Activated CD4-positive, alpha-beta T cell treated with anti-CD3 and anti-CD28 coated beads, Interleukin-2, amount 50 U/mL, for 48 hours (primary cell): ENCODE results near the gene TOMM6.
"Not testable (repeated sequence)": the region's sequence is repeated elsewhere in the genome, so short reads cannot be mapped to it uniquely, and the experiment has no call there.

ENCODE experiments used
- DNase-seq, 2 experiments: peaks; one replicate each; pipeline ENCODE4 v3.0.0-alpha.2; 2020

TOMM6 gene

GRCh38 chr6:41766043-41766664 is 21.3 kb upstream of the TOMM6 start:
- DNase-seq, result not testable (repeated sequence)

DNA sequence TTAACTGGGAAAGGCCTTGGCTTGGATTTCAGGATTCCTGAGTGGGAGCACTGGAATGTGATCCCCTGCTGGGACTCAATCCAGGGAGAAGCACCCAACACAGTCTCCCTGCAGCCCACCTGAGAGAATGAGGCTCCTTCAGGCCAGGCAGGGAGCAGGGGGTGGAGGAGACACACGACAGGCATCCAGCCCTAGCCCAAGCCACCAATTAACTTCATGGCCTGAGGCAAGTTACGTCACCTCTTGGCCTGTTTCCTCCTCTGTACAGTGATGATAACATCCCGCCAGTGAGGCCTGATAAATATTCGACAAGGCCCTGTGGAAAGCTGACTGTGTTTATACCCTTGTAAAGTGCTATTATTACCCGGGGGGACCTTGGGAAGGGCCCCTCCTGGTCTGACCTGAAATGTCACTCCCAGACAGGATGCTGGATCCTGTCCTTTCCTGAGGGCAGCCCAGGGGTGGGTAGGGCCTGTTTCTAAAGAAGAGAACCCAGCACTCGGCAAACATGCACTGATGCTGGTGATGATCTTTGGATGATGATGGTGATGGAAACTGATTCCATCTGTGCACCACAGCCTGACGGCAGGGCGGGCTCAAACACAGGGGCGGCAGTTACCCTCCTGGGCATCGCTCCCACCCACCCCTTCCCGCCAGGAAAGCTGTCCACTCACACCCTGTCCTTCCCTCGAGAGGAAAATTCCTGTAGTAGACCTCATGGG is 20.2 kb upstream of the TOMM6 start:
- no peak for DNase-seq

GRCh38 chr6:41768545-41769308 is 18.8 kb upstream of the TOMM6 start:
- no peak for DNase-seq

GRCh38 chr6:41769376-41769775 is 18.1 kb upstream of the TOMM6 start:
- no peak for DNase-seq

DNA sequence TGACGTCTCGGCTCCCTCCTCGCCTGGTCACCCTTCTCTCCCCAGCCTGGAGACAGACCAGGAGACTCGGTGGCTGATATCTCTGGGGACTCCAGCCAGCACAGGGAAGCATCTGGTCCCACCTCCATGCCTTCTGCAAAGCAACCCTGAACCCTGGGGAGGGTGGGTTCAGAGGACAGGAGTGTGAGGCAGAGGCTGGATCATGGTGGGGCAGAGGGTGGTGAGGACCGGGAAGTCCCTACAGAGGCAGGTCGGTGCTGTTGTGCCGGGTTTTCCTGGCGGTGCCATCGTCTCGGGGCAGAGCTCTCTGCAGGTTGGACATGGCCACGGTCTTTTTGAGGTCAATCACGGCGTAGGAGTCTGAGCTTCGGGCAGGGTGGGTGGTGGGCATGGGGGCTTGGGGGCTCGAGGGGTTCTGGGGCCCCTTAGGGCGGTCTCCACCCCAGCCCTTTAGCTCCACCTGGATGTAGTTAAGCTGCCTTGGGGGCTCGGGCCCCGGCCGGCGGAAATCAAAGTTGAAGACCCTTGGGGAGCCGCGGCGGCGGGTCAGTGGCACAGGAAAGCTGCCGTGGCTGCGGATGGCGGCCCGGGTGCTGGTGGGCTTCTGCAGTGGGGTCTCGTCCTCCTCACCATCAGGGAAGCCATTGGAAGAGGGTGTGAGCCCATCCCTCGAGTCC is 17.0 kb upstream of the TOMM6 start:
- DNase-seq, result no peak

GRCh38 chr6:41771058-41771983 is 16.2 kb upstream of the TOMM6 start:
- DNase-seq, result no peak

GRCh38 chr6:41774841-41775240 is 12.7 kb upstream of the TOMM6 start:
- no peak for DNase-seq

DNA sequence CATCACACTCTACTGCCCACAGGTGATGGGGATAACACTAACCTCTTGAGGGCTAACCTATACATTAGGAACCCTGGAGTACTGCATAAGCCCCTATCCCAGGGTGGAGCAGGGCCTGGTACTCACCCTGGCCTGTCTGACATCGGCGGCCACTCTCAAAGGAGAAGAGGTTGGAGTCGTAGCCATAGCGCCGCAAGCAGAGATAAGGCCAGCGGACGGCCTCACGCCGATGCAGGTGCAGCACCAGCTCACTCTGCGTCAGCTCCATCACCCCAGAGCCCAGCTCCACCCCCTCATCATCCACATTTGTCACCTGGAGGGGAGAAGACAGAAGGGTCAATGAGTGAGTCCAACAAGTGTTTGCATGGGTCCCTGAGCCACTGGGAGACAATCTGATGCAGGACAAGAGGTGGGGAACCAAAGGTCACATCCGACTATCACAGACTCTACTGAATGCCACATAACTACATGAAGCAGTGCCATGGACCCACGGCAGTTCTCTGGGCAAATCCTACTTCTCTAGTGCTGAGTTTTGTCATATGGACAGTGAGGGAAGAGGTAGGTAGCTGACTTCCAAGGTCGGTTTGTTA is 12.1 kb upstream of the TOMM6 start:
- DNase-seq, result no peak

DNA sequence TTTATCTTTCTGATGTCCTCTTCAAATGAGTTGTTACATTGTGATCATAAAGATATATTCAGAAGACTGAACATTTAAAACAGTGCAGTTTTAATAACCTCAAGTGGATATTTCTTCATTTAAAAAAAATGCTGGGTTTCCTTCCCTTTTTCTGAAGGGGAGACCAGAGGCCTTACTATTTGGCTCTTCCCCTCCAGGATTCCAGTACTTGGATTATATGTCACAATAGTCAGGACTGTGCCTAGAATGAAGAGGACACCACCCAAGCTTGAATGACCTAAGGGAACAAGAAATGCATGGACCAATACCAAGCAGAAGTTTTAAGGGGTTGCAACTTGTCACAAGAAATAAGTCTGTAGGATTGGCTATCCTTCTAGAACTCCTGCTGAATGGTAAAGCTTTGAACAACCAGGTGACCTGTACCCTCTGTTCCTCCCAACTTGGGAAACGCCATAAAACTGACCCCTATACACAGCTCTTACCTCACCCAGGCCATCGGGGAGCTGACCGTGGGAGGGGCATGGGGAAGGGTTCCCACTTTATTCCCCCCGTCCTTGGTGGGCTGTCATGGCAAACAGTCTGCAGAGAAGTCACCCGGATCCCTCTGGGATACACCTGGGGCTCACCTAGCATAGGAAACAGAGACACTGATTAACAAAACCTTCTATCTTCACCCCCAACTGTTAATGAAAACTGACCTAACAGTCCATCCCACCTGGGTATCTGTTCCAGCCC is 9.8 kb upstream of the TOMM6 start:
- DNase-seq, result no peak

- no peak for DNase-seq
Measured at GRCh38 chr6:41778895-41779294, 8.6 kb upstream of the TOMM6 start.

DNA sequence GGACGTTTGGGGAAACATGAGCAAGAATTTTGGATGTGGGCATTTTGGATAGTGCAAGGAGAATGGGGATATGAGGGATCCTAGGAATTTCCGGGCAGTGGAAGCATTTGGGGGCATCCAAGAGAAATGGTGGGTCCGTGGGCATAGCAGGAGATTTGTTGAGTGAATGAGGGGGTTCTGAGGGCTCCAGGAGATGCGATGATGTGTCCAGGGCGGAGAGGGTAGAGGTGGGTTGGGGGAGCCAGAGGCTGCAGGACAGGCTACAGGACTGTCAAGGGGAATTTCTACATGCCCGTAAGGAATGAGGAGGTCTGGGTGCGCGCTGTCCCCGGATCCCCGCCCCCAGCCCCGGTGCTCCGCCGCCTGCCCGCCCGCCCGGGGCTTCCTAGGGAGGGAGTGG is 8.2 kb upstream of the TOMM6 start:
- DNase-seq, result no peak

DNA sequence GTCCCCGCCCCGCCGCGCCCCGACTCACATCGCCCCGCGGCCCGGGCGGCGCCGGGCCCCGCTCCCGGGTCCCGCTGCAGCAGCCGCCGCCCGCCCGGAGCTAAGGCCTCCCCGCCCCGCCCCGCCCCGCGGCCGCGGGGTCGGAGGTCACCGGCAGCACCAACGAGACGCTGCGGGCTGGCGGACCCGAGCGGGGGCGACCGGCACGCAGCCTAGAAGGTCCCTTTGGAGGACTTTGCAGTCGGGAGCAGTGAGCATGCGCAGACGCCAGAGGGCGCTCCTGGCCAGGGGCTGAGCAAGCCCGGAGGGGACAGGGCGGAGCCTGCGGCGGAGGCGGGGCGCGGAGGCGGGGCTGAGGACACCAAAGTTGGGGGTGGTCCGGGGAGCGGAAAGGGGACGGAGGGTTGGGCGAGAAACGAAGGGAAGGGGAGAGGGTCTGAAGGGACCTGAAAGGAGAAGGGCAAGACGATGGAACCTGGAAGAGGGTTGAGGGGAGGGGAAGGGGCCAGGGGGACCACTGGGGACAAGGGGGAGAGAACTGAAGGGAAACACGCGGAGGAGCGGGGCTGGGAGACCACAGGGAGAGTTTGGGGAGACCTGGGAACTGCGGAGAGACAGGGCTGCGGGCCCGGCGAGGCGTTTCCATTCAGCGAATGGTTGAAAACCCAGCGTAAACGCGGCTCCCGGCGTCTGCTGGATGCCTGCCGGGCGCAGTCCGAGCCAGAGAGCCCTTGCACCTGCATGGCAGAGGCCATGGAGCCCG is 7.5 kb upstream of the TOMM6 start, which contains the start of gene FRS3:
TSS of gene FRS3 (minus strand) at position 113 of the 763 bp plus-strand sequence. CDS start 2,913 bp downstream, outside the sequence.
- peak; percentile 100 for DNase-seq

- DNase-seq, result no peak
Measured at GRCh38 chr6:41780551-41781365, 6.7 kb upstream of the TOMM6 start, which contains the start of gene PRICKLE4. Gene PRICKLE4, plus strand, starts transcription at chr6:41780782. Its CDS starts 2,692 bp downstream, at chr6:41783474.

GRCh38 chr6:41781366-41781730 is 6.1 kb upstream of the TOMM6 start:
- no peak for DNase-seq

GRCh38 chr6:41783106-41783780 is 4.3 kb upstream of the TOMM6 start:
- DNase-seq, result no peak

DNA sequence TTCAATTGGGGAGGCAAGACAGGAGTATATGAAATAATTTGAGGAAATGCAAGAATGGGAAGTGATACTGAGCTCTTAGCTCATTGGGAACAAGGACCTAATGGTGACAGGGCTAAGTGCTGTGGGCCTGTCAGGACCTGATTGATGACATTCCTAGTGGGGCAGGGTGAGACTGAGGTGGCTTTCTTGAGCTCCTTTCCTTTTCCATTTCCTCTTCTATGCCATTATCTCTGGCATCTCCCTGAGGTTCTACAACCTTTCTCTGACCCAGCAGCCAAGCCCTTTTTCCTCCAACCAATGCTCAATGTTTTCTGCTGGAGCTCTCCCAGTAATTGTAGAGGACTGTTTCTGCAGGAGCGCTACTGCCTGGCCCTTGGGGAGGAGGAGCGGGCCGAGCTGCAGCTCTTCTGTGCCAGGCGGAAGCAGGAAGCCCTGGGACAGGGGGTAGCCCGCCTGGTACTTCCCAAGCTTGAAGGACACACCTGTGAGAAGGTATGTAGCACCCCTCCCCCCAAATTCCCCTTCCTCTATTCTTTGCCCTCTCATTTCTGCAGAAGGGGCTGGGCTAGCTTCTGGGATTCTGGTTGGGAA is 2.8 kb upstream of the TOMM6 start:
- DNase-seq, result no peak

- no peak for DNase-seq
Measured at GRCh38 chr6:41785254-41785653, 2.2 kb upstream of the TOMM6 start.
